GM21381 (cell line): ENCODE measurements around the gene PER1.
"Not testable (repeated sequence)": the region's sequence is repeated elsewhere in the genome, so short reads cannot be mapped to it uniquely, and the experiment has no call there.

Experiments used
- ATAC-seq: cut with Tn5 transposase; IDR thresholded peaks from one replicate; pipeline ENCODE4 v1.9.1; 2021; ENCODE audit warnings: mild to moderate bottlenecking, moderate library complexity; ENCODE audit not compliant: unreplicated experiment

The PER1 gene

GRCh38 chr17:8152112-8152775, at the start of gene PER1:
TSS of gene PER1 (minus strand) at chr17:8152404. CDS start at chr17:8150706, 1,698 bp downstream.
- ATAC-seq = peak; percentile 20

- peak; percentile 20 for ATAC-seq
These were observed 40.0 kb upstream of the PER1 start for GRCh38 chr17:8192070-8192815.

GRCh38 chr17:8190506-8190905, 38.3 kb upstream of the PER1 start:
- no peak for ATAC-seq

- peak; percentile 45 for ATAC-seq
These were observed 37.7 kb upstream of the PER1 start, which contains the start of gene BORCS6 for GRCh38 chr17:8189711-8190477. TSS of gene BORCS6 (minus strand) at chr17:8190180. CDS start at chr17:8190140, 40 bp downstream.

- ATAC-seq = no peak
These were observed 37.0 kb upstream of the PER1 start for GRCh38 chr17:8189041-8189710.

- ATAC-seq = no peak
These were observed 36.1 kb upstream of the PER1 start for GRCh38 chr17:8188263-8188839.

GRCh38 chr17:8187517-8188262, 35.5 kb upstream of the PER1 start:
- peak; percentile 25 for ATAC-seq

- ATAC-seq = peak; percentile 30
These were observed 34.7 kb upstream of the PER1 start for GRCh38 chr17:8186787-8187516.

GRCh38 chr17:8186446-8186786, 34.2 kb upstream of the PER1 start:
- peak; percentile 0 for ATAC-seq

- no peak for ATAC-seq
These were observed 33.6 kb upstream of the PER1 start for GRCh38 chr17:8185582-8186445.

- ATAC-seq = no peak
These were observed 25.0 kb upstream of the PER1 start for GRCh38 chr17:8176998-8177731.

GRCh38 chr17:8176197-8176940, 24.2 kb upstream of the PER1 start, which contains the start of gene TMEM107:
TSS of gene TMEM107 (minus strand) at chr17:8176380. CDS start at chr17:8176286, 94 bp downstream.
- ATAC-seq = peak; percentile 35

- no peak for ATAC-seq
These were observed 23.6 kb upstream of the PER1 start for GRCh38 chr17:8175795-8176196.

GRCh38 chr17:8173871-8174322, 21.7 kb upstream of the PER1 start:
- ATAC-seq = no peak

GRCh38 chr17:8173056-8173870, 21.1 kb upstream of the PER1 start:
- peak; percentile 65 for ATAC-seq

GRCh38 chr17:8170186-8170585, 18.0 kb upstream of the PER1 start:
- not testable (repeated sequence) for ATAC-seq
